NCI-H2227 (cell line): ENCODE results near the gene EID2B.

Source experiments
- DNase-seq: peaks from one replicate; lab custom pipeline; 2025; ENCODE audit not compliant: unreplicated experiment; lab: John Stamatoyannopoulos, UW

Gene EID2B, protein sequence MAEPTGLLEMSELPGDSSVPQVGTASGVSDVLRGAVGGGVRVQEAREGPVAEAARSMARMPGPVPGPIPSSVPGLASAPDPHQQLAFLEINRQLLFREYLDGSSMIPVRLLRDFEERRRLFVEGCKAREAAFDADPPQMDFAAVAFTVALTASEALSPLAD

GRCh38 chr19:39532233-39533002 lies at the start of gene EID2B:
TSS of gene EID2B (minus strand) at chr19:39532852. CDS start at chr19:39532802, 50 bp downstream.
- peak; percentile 100 for DNase-seq

DNA sequence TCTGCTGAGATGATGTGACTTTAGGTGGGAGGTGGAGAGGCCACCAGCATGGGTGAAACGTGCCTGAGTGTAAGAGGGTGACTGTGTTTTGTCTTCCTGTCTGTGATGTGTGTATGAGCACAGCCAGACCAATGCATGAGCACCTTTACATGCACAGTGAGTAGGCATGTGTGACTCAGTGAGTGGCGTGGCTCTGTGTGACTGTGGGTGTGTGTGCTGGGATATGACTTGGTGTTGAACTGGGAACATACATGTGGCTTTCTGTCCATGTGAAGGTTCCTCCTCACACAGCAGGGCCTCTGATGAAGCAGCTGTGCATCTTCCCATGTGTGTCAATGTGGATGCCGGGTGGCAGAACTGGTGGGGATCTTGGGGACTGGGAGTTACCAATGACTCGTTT lies 49.8 kb upstream of the EID2B start:
- no peak for DNase-seq

GRCh38 chr19:39568604-39569003 lies 36.0 kb upstream of the EID2B start:
- no peak for DNase-seq

DNA sequence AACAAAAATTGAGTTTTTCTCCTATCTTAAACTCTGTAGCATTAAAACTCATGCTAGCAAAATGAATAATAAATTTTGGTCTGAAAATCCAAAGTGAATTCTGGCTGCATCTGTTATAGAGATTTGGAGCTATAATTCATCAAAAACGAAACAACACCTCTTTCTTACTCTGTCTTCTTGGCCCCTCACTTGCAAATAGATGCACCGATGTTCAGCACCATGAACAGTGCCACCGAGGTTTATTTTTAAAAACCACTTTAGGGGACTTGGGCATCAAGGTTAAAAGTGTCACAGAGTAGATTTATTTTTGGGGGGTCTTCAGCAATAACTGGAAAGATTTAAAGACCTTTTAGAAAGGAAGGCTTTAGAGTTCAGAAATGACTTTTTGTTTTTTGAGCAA lies 33.4 kb upstream of the EID2B start:
- no peak for DNase-seq

DNA sequence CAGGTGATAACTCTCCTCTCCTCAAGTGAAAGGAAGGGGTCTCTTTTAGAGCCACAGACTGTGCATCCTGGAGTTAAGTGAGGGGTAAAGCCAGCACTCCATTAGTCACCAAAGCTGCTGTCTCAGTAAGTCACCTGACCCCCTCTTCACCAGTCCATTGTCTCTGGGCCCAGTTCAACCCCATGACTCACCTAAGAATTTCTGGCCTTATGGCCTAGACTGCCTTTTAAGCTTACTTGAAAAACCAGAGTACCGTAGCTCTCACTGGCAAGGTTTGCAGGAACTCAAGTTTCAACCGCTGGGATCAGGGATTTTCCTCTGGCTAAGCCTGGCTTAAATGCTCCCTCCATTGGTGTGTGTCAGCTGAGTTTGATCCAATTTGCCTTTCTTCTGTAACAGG lies 30.8 kb upstream of the EID2B start:
- DNase-seq: no peak

- no peak for DNase-seq
Measured at GRCh38 chr19:39558624-39559117, 26.0 kb upstream of the EID2B start.

- no peak for DNase-seq
Measured at GRCh38 chr19:39557811-39558623, 25.4 kb upstream of the EID2B start.

DNA sequence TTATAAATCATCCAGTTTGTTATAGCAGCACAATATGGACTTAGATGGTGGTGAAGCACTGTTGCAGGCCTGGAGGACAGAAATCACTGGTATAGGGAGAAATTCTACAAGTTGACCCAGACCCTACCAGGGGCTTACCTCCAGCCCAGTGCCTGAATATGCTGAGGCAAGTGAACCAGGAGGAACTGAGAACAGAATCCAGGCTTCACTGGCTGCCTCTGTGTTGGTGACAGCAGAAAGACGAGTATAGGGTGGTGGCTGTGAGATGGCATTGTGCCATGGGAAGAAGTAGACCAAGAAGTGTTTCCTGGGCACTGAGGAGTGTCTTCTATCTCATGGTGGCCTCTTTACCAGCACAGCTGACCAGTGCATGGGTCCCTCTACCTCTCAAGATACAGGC lies 23.2 kb upstream of the EID2B start:
- DNase-seq: no peak

- no peak for DNase-seq
Measured at GRCh38 chr19:39554701-39555311, 22.2 kb upstream of the EID2B start.

DNA sequence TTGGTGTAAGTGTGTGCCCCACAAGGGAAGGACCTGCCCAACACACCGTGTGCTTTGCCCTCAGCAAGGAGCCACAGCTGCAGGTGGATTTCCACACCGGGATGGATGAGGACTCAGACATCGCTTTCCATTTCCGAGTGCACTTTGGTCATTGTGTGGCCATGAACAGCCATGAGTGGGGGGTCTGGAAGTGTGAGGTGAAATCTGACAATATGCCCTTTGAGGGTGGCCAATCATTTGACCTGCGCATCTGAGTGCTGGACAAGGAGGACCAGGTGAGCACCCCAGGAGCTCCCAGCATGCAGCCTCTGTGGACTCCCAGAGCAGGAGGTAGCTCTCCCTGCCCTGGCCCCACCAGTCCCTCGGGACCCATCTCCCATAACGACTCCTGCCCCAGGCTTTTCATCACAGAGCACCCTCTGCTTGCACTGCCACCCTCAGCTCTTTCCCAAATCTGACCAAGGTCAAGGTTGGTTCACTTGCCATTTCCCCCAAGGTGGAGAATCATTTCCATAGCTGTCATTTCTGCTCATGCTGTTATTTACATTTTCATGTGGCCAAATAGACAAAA lies 20.5 kb upstream of the EID2B start:
- DNase-seq: no peak

GRCh38 chr19:39550197-39550596 lies 17.5 kb upstream of the EID2B start:
- no peak for DNase-seq

GRCh38 chr19:39546599-39546998 lies 13.9 kb upstream of the EID2B start:
- DNase-seq: peak; percentile 71

- DNase-seq: no peak
Measured at GRCh38 chr19:39544911-39545310, 12.3 kb upstream of the EID2B start.

DNA sequence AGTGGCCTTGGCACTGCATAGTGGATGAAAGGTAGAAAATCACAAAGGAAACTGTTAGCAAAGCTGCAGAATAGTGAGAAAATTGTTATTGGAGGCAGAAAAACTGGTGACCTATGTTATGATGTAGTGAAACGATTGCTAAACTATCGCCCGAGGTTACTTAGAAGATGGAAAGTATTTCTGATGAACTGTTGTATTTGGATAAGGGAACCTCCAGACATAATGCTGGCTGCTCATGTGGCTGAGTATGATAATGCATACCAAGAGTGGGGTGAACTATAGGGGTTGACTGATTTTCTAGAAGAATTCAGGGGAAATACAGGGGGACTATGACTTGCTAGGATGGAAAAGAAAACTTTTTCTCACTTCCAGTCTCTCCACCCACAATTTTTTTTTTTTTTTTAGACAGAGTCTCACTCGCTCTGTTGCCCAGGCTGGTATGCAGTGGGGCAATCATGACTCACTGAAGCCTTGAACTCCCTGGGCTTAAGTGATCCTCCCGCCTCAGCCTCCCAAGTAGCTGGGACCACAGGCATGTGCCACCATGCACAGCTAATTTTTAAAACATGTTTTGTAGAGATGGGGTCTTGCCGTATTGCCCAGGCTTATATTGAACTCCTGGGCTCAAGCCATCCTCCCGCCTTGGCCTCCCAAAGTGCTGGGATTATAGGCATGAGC lies 11.7 kb upstream of the EID2B start:
- no peak for DNase-seq

DNA sequence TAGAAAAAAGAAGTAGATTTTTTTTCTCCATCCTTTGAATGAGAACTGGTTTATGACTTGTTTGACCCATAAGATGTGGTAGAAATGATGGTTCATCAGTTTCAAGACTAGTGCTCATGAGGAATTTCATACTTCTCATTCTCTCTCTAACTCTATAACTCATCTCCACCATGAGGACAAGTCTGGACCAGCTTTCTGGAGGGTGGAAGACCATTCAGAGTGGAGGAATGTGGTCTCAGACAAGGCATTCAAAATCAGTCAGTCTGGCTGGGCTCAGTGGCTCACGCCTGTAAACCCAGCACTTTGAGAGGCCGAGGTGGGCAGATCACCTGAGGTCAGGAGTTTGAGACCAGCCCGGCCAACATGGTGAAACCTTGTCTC lies 10.8 kb upstream of the EID2B start:
- DNase-seq: no peak

GRCh38 chr19:39542206-39542605 lies 9.6 kb upstream of the EID2B start:
- peak; percentile 95 for DNase-seq

DNA sequence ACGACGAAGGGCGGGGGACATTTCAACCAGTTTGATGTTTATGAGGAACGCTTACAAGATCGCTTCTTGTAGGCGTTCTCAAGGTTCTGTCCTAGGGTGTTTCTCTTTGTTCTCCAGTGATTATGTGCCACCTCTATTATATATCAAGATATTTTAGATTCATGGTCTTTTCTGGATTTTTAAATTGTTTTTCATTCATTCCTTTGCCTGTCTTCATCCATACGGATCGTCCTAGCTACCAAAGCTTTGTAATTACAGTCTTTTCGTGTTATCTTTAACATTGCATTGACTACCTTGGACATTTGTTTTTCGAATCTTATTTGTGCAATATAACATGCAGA lies 7.7 kb upstream of the EID2B start:
- no peak for DNase-seq

DNA sequence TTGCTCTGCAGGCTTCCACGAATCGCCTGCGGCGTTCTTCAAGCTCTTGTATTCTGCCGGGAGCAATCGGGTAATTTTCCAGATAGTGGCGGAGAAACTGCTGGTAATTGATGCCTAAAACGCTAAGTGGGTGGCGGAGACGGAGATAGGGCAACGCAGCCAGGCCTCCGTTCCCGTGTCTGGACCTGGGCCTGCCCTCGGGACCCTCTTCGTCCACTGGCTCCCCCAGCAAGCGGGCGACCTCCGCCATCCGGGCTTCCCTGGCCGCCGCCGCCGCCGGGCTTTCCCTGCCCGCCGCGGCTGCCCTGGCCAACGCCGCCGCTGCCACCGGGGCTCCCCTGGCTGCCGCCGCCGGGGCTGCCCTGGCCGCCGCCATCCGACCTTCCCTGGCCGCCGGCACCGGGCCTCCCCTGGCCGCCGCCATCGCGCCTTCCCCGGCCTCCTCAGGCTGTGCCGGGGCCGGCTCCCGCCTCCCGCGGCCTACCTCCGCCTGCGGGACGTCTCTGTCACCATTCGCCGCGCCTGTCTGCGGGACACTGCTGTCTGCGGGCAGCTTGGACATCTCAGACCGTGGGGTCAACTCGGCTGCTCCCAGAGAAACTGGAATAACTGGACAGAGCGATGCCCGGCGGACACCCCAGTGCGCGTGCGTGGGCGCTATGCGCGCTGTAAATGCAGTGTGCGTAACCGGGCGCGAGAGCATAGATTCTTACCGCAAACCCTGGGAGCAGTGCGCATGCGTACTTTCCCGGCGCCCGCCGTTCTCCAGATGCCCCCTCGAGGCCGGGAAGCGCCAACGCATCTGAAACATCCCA lies 7.1 kb upstream of the EID2B start, which contains the start of gene EID2:
Gene EID2 (minus strand): TSS at position 644 of the 815 bp plus-strand sequence. CDS start 82 bp downstream, at position 562.
- peak; percentile 100 for DNase-seq

DNA sequence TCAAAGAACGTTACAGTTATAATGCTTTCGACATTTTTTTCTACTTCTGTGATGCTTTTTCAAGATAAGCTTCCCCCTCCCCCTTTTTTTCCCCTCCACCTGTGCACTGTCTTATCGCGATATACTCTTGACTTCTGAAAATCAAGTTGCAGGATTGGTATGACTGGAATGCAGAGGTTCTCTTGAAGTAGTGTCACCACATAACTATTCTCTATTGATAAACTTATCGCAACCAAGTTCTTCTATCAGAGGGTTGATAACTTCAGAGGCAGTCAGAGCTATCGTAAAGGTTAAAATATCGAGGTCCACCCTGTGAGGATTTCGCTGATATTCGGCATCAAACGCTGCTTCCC lies 6.5 kb upstream of the EID2B start:
- no peak for DNase-seq

DNA sequence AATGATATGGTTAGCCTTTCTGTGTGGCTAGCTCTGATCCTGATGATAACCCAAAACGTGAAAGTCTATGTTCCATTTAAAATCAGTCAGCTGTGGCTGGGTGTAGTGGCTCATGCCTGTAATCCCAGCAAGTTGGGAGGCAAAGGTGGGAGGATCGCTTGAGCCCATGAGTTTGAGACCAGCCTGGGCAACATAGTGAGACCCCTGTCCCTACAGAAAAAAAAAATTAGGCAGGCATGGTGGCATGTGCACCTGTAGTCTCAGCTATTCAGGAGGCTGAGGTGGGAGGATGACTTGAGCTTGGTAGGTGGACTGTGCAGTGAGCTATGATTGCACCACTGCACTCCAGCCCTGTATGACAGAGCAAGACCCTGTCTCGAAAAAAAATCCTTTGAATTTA lies 1.1 kb upstream of the EID2B start:
- DNase-seq: no peak
